Choroid plexus epithelial cell (primary cell): ENCODE measurements around the gene ASXL1.

Experiments used
- DNase-seq: peaks from one replicate; pipeline ENCODE4 v3.0.0-alpha.2; 2010; ENCODE audit warnings: low read depth
- H3K4me3 ChIP-seq: 2 replicates; pipeline ENCODE4 v1.5.1; 2011; ENCODE audit warnings: low read depth, mild to moderate bottlenecking, control low read depth, low read length, moderate library complexity
- CTCF ChIP-seq: conservative IDR thresholded peaks from 2 replicates; pipeline ENCODE4 v1.5.1; 2011; ENCODE audit warnings: low read depth, mild to moderate bottlenecking, control low read depth, inconsistent platforms, low read length, moderate library complexity

Gene ASXL1

DNA sequence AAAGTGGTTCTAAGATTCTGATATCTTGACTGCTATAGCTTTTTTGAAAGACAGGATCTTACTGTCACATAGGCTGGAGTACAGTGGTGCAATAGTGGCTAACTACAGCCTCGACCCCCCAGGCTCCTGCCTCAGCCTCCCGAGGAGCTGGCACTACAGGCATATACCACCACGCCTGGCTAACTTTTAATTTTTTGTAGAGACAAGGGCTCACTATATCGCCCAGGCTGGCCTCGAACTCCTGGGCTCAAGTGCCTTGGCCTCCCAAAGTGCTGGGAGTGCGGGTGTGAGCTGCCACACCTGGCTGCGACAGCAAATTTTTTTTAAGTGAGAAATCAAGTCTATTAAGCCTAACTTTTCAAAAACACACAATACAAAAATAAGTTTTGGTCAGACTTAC, 120.4 kb downstream of the ASXL1 start:
- DNase-seq, result no peak
- no peak for TF ChIP-seq CTCF
- H3K4me3 ChIP-seq, result no peak overlapping the region

- no peak for DNase-seq
- no peak overlapping the region for H3K4me3 ChIP-seq
- no peak for TF ChIP-seq CTCF
Measured at GRCh38 chr20:32479012-32479411, 120.9 kb downstream of the ASXL1 start.

- TF ChIP-seq CTCF, result no peak
- no peak for DNase-seq
- H3K4me3 ChIP-seq, result no peak overlapping the region
Measured at GRCh38 chr20:32479697-32480171, 121.6 kb downstream of the ASXL1 start.

GRCh38 chr20:32480371-32481241, 122.5 kb downstream of the ASXL1 start:
- H3K4me3 ChIP-seq, result peak overlapping the region; percentile 76
- DNase-seq, result peak; percentile 56
- no peak for TF ChIP-seq CTCF

GRCh38 chr20:32481311-32482142, 123.4 kb downstream of the ASXL1 start:
- DNase-seq, result peak; percentile 42
- peak overlapping the region; percentile 76 for H3K4me3 ChIP-seq
- TF ChIP-seq CTCF, result no peak

DNA sequence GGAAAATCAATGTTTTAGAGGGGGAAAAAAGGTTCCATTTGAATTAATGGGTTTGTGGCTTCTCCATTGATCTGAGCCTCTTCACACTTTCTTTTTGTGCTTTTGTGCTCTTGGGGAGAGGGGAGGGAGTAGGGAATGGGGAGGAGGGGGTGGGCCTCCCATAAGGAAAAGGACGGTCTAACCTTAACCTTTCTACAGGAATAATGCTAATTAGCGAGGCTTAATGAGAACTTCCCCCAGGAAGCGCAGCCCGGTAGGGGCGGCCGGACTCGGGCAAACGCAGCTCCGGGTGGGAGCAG, 124.0 kb downstream of the ASXL1 start:
- no peak for TF ChIP-seq CTCF
- peak overlapping the region; percentile 76 for H3K4me3 ChIP-seq
- no peak for DNase-seq
